ENCODE results near the gene CD248.
"Not testable (repeated sequence)": the region's sequence is repeated elsewhere in the genome, so short reads cannot be mapped to it uniquely, and the experiment has no call there.

The CD248 gene

DNA sequence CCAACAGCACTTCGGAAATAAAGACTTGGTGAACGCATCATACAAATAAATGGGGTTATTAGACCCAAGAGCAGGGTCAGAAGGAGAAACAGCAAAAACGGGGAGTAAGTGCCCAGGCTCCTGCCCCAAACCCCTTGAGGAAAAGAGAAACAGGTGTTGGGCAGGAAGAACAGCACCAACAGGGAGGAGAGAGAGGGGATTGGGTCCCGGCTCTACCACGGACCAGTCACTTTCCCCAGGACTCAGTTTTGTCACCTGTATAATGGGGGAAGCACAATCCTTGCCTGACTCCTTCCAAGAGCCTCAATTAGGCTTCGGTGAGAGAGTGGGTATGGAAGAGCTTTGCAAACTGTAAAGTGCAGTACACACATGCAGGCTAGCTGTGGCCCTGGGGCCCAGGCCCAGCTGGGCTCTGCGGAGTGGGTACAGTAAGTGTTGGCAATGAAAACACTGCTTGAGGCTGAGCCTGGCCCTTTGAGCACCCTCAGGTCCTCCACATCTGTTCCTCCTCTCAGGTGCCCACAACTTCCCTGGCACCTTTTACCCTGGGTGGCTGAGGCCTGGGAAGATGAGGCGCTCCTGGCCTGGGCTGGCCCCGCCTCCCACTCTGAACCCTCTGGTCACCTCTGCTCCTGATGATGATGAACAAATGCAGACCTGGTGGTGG lies 45.8 kb upstream of the CD248 start:
- DNase-seq (ENCODE audit: low read depth), result no peak
- TF ChIP-seq, protein P1, sequence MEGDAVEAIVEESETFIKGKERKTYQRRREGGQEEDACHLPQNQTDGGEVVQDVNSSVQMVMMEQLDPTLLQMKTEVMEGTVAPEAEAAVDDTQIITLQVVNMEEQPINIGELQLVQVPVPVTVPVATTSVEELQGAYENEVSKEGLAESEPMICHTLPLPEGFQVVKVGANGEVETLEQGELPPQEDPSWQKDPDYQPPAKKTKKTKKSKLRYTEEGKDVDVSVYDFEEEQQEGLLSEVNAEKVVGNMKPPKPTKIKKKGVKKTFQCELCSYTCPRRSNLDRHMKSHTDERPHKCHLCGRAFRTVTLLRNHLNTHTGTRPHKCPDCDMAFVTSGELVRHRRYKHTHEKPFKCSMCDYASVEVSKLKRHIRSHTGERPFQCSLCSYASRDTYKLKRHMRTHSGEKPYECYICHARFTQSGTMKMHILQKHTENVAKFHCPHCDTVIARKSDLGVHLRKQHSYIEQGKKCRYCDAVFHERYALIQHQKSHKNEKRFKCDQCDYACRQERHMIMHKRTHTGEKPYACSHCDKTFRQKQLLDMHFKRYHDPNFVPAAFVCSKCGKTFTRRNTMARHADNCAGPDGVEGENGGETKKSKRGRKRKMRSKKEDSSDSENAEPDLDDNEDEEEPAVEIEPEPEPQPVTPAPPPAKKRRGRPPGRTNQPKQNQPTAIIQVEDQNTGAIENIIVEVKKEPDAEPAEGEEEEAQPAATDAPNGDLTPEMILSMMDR (IDR thresholded peaks at IDR 0.05; ENCODE audit: low read depth, low read length, missing control alignments), result no peak
- no peak overlapping the region for H3K4me3 ChIP-seq (ENCODE audit: low read depth, low read length)
- in situ Hi-C loops (cut with HindIII; ENCODE audit: low sequenced_read_pairs), result no loop called here

DNA sequence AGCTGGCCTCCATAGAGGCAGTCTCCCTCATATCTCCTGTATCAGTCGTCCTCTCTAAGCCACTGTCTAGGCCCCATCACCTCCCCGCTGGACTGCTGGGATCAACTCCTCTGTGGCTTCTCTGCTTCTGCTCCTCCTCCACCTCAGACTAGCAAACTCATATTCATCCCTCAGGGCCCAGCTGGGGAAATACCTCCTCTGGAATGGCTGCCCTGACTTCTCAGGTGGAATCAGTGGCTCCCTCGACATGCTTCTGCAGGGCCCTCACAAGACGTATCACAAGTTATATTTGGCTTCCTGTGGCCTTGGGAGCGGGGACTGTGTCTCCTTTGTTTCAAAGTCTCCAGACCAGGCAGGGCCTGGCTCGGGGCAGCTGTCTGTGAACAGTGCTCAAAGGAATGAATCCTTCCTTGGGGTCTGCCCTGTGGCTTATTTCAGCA lies 44.7 kb upstream of the CD248 start:
- no peak overlapping the region for H3K4me3 ChIP-seq (ENCODE audit: low read depth, low read length)
- DNase-seq (ENCODE audit: low read depth), result no peak
- in situ Hi-C loops (cut with HindIII; ENCODE audit: low sequenced_read_pairs), result no loop called here
- TF ChIP-seq, protein P1 (IDR thresholded peaks at IDR 0.05; ENCODE audit: low read depth, low read length, missing control alignments), result no peak

DNA sequence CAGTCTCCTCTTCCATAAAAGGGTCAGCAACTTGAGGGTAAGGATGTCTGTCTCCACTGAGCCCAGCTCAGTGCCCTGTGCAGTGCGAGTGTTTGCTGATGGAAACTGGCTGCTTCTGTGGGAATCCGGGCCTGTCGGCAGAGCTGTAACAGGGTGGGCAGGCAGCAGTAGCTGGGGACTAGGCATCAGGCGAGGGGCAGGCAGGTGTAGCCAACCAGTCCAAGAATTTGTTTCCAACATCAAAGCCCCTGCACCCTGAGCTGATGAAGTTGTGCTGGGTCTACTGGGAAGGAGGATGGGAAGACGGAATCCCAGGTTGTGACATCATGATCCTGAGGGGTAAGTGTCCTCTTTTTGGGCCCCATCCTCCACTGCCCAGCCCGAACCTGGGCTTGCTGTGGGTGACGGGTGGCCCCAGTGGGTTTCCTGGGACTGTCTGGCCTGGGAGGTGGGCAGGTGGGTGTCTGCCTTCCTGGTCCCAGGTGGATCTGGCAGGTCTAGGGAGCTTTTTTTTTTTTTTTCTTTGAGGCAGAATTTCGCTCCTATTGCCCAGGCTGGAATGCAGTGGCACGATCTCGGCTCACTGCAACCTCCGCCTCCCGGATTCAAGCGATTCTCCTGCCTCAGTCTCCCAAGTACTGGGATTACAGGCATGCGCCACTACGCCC lies 43.7 kb upstream of the CD248 start:
- TF ChIP-seq, protein P1 (IDR thresholded peaks at IDR 0.05; ENCODE audit: low read depth, low read length, missing control alignments), result no peak
- in situ Hi-C loops (cut with HindIII; ENCODE audit: low sequenced_read_pairs), result no loop called here
- no peak for DNase-seq (ENCODE audit: low read depth)

DNA sequence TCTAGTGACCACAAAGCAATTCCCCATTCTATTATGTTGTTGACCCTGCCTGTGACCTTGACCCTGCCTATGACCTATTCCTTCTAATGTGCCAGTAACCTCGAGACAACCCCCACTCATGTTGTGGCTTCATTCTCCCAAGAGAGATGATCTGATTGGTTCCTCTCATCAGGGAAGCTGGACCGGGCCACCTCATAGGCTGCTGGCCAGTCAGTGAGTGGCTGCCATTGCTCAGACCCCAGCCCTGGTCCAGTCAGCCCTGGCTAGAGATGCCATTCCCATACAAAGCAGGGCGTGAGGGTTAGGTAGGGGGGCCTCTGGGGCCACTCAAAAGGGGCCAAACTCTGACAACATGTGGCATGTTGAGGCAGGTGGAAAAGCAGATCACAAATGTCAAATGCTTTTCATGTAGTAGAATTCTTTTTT lies 42.8 kb upstream of the CD248 start:
- TF ChIP-seq, protein P1 (IDR thresholded peaks at IDR 0.05; ENCODE audit: low read depth, low read length, missing control alignments), result no peak

More for the DNA sequence above, 43.7 kb upstream of the CD248 start:
- H3K4me3 ChIP-seq (ENCODE audit: low read depth, low read length), result no peak overlapping the region

DNA sequence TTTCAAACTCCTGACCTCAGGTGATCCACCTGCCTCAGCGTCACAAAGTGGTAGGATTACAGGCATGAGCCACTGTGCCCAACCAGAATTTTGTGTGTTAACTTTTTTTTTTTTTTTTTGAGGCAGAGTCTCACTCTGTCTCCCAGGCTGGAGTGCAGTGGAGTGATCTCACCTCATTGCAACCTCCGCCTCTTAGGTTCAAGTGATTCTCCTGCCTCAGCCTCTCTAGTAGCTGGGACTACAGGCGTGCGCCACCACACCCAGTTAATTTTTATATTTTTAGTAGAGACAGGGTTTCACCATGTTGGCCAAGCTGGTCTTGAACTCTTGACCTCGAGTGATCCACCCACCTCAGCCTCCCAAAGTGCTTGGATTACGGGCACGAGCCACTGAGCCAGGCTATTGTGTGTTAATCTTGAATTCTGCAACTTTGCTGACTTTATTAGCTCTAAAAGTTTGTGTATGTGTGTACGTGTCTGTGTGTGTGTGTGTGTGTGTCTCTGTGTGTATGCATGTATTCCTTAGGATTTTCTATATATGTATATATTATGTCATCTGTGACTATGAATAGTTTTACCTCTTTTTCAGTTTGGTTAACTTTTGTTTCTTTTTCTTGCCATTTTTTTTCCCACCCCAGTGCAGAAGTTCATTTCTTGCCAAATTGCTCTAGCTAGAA lies 33.9 kb upstream of the CD248 start:
- in situ Hi-C loops (cut with HindIII; ENCODE audit: low sequenced_read_pairs); DNase-seq (ENCODE audit: low read depth); H3K4me3 ChIP-seq (ENCODE audit: low read depth, low read length): not testable (repeated sequence)

More for the DNA sequence above, 42.8 kb upstream of the CD248 start:
- no peak for DNase-seq (ENCODE audit: low read depth)
- in situ Hi-C loops (cut with HindIII; ENCODE audit: low sequenced_read_pairs), result no loop called here
- H3K4me3 ChIP-seq (ENCODE audit: low read depth, low read length), result no peak overlapping the region

DNA sequence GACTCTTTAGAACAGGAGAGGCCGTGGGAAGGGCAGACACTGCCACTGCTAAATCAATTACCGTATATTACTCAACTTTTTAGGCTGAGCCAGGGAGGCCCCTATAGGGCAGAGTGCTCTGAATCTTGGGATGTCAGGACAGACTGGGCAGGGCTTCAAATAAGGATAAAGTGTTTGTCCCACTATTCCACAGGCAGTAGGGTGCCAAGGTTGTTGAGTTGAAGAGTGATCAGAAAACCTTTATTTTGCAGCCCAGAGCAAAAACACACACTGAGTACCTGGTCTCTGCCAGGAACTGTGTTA lies 32.2 kb upstream of the CD248 start:
- H3K4me3 ChIP-seq (ENCODE audit: low read depth, low read length), result no peak overlapping the region
- in situ Hi-C loops (cut with HindIII; ENCODE audit: low sequenced_read_pairs), result no loop called here
- TF ChIP-seq, protein P1 (IDR thresholded peaks at IDR 0.05; ENCODE audit: low read depth, low read length, missing control alignments), result no peak
- DNase-seq (ENCODE audit: low read depth), result no peak
